T-helper 2 cell (primary cell): ENCODE data around the gene JUND.

ENCODE experiments used
- DNase-seq, 5 experiments: peaks; one replicate each; pipeline versions ENCODE4 v3.0.0 to v3.0.0-alpha.2; 2012 to 2022

JUND gene

GRCh38 chr19:18289471-18290301 is 8.3 kb upstream of the JUND start:
- DNase-seq = peak in 1 of 5 experiments; percentile 55

- DNase-seq = peak in 1 of 5 experiments; percentile 0
These were observed 6.7 kb upstream of the JUND start for GRCh38 chr19:18287836-18288772.

- peak in 1 of 5 experiments; percentile 1 for DNase-seq
These were observed 5.7 kb upstream of the JUND start for GRCh38 chr19:18286973-18287635.

- DNase-seq = peak in 1 of 5 experiments; percentile 80
These were observed 3.4 kb upstream of the JUND start for GRCh38 chr19:18284712-18285360.

GRCh38 chr19:18283338-18283737 is 1.9 kb upstream of the JUND start:
- DNase-seq = peak in 1 of 5 experiments; percentile 2

- peak in 1 of 5 experiments; percentile 64 for DNase-seq
These were observed 1.3 kb upstream of the JUND start for GRCh38 chr19:18282788-18283141.

- no peak for DNase-seq
These were observed 782 bp upstream of the JUND start for GRCh38 chr19:18282021-18282787.

GRCh38 chr19:18280247-18281081 is 958 bp downstream of the JUND start:
- DNase-seq = peak; percentile 66 to 93 (median 78)

- peak; percentile 69 to 96 (median 85) for DNase-seq
These were observed 1.7 kb downstream of the JUND start for GRCh38 chr19:18279516-18280246.

GRCh38 chr19:18279266-18279515 is 2.2 kb downstream of the JUND start:
- DNase-seq = no peak

GRCh38 chr19:18278521-18279265 is 2.7 kb downstream of the JUND start:
- peak in 4 of 5 experiments; percentile 30 to 60 (median 55) for DNase-seq

GRCh38 chr19:18274781-18275356 is 6.6 kb downstream of the JUND start:
- no peak for DNase-seq

- DNase-seq = peak in 3 of 5 experiments; percentile 39 to 43 (median 41)
These were observed 7.1 kb downstream of the JUND start, which contains the start of gene IQCN for GRCh38 chr19:18274219-18274780. Gene IQCN (minus strand): TSS chr19:18274452. CDS start chr19:18269478, 4,974 bp downstream.

GRCh38 chr19:18273561-18274218 is 7.7 kb downstream of the JUND start:
- DNase-seq = no peak

GRCh38 chr19:18271433-18271841 is 10.0 kb downstream of the JUND start:
- DNase-seq = peak in 1 of 5 experiments; percentile 24

- DNase-seq = no peak
These were observed 11.1 kb downstream of the JUND start for GRCh38 chr19:18270326-18270725.

GRCh38 chr19:18269070-18269723 is 12.2 kb downstream of the JUND start:
- no peak for DNase-seq
